AG04450 (cell line): Measurements from ENCODE around the gene ZNF780B. TPM values are rescaled to one million over a fixed set of nuclear protein-coding genes. Genes with fewer than 3 reads are reported as not detected.

Experiments
- CTCF ChIA-PET: fragments of 300-600, 350-600 bp; formaldehyde crosslinking; extraction: SDS; loops from one replicate; lab custom pipeline; 2022; ENCODE audit warnings: antibody characterized with exemption, inconsistent platforms; lab: Charles Lee
- POLR2A ChIA-PET: fragments of 350-600 bp; formaldehyde crosslinking; extraction: SDS; loops from one replicate; lab custom pipeline; 2021; ENCODE audit warnings: antibody characterized with exemption, inconsistent platforms; lab: Yijun Ruan, JAX
- DNase-seq: peaks from one replicate; pipeline ENCODE4 v3.0.0-alpha.2; 2011; ENCODE audit warnings: low read depth, low spot score
- H3K27ac ChIP-seq: one replicate; pipeline ENCODE4 v1.5.1; 2012; ENCODE audit warnings: low read depth, low read length, control low read depth
- H3K27me3 ChIP-seq: one replicate; pipeline ENCODE4 v1.6.0; 2012; ENCODE audit warnings: low read length; ENCODE audit not compliant: control insufficient read depth, insufficient read depth
- H3K4me3 ChIP-seq: 2 replicates; pipeline ENCODE4 v1.5.1; 2011; ENCODE audit warnings: mild to moderate bottlenecking, low read depth, low read length, control low read depth
- H3K9me3 ChIP-seq: 2 replicates; pipeline ENCODE4 v1.5.1; 2012; ENCODE audit warnings: low read length; ENCODE audit not compliant: control insufficient read depth, insufficient read depth
- polyA minus RNA-seq: library from RNA; depleted of rRNA, polyadenylated mRNA; stranded (reverse); fragments of >200 nt; gene quantifications from 2 replicates; pipeline ENCODE4 v1.2.3, GENCODE V29; 2011; rRNA and poly(A)+ RNA removed
- polyA plus RNA-seq: library from polyadenylated mRNA; depleted of rRNA; stranded (reverse); fragments of >200 nt; gene quantifications from 2 replicates; pipeline ENCODE4 v1.2.3, GENCODE V29; 2011; rRNA removed
- TF ChIP-seq, protein P1 (sequence below): IDR thresholded peaks from 2 replicates; pipeline ENCODE4 v1.5.1; 2011; ENCODE audit warnings: low read depth, low read length, control low read depth, inconsistent platforms

The ZNF780B gene
- polyA plus RNA-seq (7.2 and 8.3 TPM in 2 replicates), polyA minus RNA-seq (26.0 and 27.0 TPM in 2 replicates)

DNA sequence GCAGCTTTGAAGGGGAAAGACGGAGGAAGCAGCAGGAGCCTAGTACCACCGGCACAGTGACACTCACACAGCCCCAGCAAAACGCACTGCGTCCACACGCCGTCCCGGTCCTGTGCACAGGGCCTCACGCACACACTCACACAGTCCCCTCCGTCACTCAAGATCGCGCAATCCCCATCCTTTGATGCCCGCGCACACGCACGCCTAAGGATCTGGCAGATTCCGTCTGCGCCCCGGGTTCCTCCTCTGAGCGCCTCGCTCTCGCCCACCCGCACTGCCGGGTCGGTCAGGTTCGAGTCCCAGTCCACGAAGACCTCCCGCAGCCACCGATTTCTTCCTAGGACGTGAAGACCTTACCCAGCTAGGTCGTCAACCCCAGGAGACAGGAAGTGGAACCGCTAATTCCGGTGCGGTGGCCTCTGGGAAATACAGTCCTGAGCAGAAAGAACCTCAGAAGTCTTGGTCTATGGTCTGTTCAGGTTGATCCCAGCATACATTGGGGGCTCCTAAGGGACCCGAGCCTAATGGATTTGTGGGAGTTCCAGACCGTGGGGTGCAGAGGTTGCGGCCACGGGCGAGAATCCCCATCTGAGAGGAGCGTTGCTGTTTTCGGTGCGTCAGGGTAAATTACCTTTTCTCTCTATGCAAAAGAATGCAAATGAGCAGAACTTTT is at the start of gene ZNF780B:
Gene ZNF780B, minus strand, starts transcription at position 400 of the 673 bp plus-strand sequence. CDS start 5,899 bp downstream, outside the sequence.
- ChIA-PET POLR2A (no interaction called here), CTCF (interaction anchor here (0.6 kb wide), 1 partner anchor 364 kb away, joined by 3 read pairs; no protein-coding TSS in a partner anchor)
- TF ChIP-seq, protein P1, sequence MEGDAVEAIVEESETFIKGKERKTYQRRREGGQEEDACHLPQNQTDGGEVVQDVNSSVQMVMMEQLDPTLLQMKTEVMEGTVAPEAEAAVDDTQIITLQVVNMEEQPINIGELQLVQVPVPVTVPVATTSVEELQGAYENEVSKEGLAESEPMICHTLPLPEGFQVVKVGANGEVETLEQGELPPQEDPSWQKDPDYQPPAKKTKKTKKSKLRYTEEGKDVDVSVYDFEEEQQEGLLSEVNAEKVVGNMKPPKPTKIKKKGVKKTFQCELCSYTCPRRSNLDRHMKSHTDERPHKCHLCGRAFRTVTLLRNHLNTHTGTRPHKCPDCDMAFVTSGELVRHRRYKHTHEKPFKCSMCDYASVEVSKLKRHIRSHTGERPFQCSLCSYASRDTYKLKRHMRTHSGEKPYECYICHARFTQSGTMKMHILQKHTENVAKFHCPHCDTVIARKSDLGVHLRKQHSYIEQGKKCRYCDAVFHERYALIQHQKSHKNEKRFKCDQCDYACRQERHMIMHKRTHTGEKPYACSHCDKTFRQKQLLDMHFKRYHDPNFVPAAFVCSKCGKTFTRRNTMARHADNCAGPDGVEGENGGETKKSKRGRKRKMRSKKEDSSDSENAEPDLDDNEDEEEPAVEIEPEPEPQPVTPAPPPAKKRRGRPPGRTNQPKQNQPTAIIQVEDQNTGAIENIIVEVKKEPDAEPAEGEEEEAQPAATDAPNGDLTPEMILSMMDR, result no peak
- peak; percentile 6 for DNase-seq
- H3K4me3 ChIP-seq, result peak within 1 kb of the TSS; percentile 91
- H3K27me3 ChIP-seq, result no peaks in the 10 kb centered on the region
- H3K9me3 ChIP-seq, result 0 out of 2 replicates have a peak, but pooled peaks cover 2% of the 10 kb centered on the region
- peak within 1 kb of the TSS; percentile 33 for H3K27ac ChIP-seq

- no peaks in the 10 kb centered on the region for H3K9me3 ChIP-seq
- TF ChIP-seq, protein P1, result no peak
- POLR2A ChIA-PET, result no interaction called here
- no peak overlapping the region for H3K27ac ChIP-seq
- H3K27me3 ChIP-seq, result peaks cover 6% of the 10 kb centered on the region
- CTCF ChIA-PET, result no interaction called here
- DNase-seq, result no peak
- no peak overlapping the region for H3K4me3 ChIP-seq
Measured at GRCh38 chr19:40104754-40105153, 48.7 kb upstream of the ZNF780B start.

DNA sequence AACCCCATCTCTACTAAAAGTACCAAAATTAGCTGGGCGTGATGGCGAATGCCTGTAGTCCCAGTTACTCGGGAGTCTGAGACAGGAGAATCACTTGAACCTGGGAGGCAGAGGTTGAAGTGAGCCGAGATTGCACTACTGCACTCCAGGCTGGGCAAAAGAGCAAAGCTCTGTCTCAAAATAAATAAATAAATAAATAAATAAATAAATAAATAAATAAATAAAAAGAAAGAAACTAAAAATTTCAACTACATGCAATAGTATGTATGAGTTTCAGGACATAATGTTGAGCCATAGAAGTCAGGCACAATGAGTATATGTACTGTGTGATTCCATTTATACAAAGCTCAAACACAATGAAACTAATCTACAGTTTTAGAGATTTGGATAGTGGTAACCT is 47.6 kb upstream of the ZNF780B start:
- CTCF ChIA-PET, result no interaction called here
- POLR2A ChIA-PET, result no interaction called here

DNA sequence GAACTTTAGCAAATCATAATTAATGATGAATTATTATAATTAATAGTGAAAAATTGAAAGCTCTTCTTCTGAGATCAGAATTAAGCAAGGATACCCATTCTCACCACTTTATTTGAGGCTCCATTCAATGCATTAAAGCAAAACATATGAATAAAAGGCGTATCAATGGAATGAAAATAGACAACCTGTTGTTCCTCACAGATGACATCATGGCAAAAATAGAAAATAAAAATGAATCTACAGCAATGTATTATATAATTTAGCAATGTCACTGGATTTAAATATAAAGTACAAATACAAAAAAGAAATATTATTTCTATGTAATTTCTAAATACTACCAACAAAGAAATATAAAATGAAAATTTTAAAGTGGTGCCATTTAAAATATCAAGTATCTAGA is 45.8 kb upstream of the ZNF780B start:
- POLR2A ChIA-PET, result no interaction called here
- TF ChIP-seq, protein P1, result no peak
- H3K27ac ChIP-seq, result no peak overlapping the region
- no peak overlapping the region for H3K4me3 ChIP-seq
- DNase-seq, result no peak
- H3K27me3 ChIP-seq, result peaks cover 6% of the 10 kb centered on the region
- CTCF ChIA-PET, result interaction anchor here (0.6 kb wide), 1 partner anchor 1347 kb away, joined by 3 read pairs; no protein-coding TSS in a partner anchor
- H3K9me3 ChIP-seq, result no peaks in the 10 kb centered on the region

More for the DNA sequence above, 47.6 kb upstream of the ZNF780B start:
- H3K27ac ChIP-seq, result no peak overlapping the region
- TF ChIP-seq, protein P1, result no peak
- DNase-seq, result no peak
- no peak overlapping the region for H3K4me3 ChIP-seq
- peaks cover 6% of the 10 kb centered on the region for H3K27me3 ChIP-seq
- H3K9me3 ChIP-seq, result no peaks in the 10 kb centered on the region

DNA sequence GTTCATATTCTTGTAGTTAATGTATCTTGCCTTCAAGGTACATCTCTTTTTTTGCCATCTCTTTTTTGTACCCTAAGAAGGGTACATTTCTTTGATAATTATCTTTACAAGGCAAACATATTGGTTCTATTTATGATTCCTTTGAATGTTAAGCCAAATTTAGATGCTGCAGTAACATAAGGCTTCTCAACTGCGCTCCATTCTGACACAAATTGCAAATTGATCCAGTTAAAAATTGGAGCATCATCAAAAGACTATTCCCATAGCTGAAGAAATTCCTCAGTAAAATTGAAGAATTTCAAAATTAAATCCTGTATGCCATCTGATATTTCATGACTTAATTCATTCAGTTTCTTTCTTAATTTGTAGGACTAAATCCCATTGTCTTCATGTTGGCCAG is 37.4 kb upstream of the ZNF780B start:
- ChIA-PET CTCF (interaction anchor here (1.2 kb wide), 1 partner anchor 46 kb away, joined by 4 read pairs; no protein-coding TSS in a partner anchor), POLR2A (no interaction called here)
- Histone ChIP-seq H3K27ac (no peak overlapping the region), H3K4me3 (no peak overlapping the region), H3K27me3 (no peaks in the 10 kb centered on the region), H3K9me3 (no peaks in the 10 kb centered on the region)
- no peak for DNase-seq
- TF ChIP-seq, protein P1, result no peak
